HAP-1 (cell line): ENCODE results near the gene RALB.
A peak's percentile ranks its signal among the peaks of the same experiment; 100 is the strongest.

Experiments
- DNase-seq, 2 experiments: peaks; one replicate each; pipeline ENCODE4 v3.0.0-alpha.2; 2016 to 2020; ENCODE audit warnings: low spot score in 2 of 2
- H3K27me3 ChIP-seq: fragments of 250-450 bp; sonication (Bioruptor Pico); 2 replicates; pipeline ENCODE4 v1.5.1; 2020; ENCODE audit warnings: low read depth, mild to moderate bottlenecking, moderate library complexity
- H3K36me3 ChIP-seq: fragments of 250-450 bp; sonication (Bioruptor Pico); replicated peaks from 2 replicates; pipeline ENCODE4 v1.5.1; 2020; ENCODE audit warnings: mild to moderate bottlenecking
- H3K4me1 ChIP-seq: fragments of 250-450 bp; sonication (Bioruptor Pico); 2 replicates; pipeline ENCODE4 v1.5.1; 2020; ENCODE audit warnings: mild to moderate bottlenecking
- H3K4me3 ChIP-seq: fragments of 250-450 bp; sonication (Bioruptor Pico); 2 replicates; pipeline ENCODE4 v1.5.1; 2020; ENCODE audit warnings: mild to moderate bottlenecking, moderate library complexity
- H3K9me3 ChIP-seq: fragments of 250-450 bp; sonication (Bioruptor Pico); 2 replicates; pipeline ENCODE4 v1.5.1; 2020; ENCODE audit warnings: mild to moderate bottlenecking, moderate library complexity
- in situ Hi-C: fragments of 300-500 bp; cut with MboI; formaldehyde crosslinking; loops from 3 replicates; pipeline ENCODE4 v1.14.3; 2020; ENCODE audit warnings: low sequenced_read_pairs, inconsistent platforms, mixed read lengths

The RALB gene

GRCh38 chr2:120220756-120221155, 31.9 kb upstream of the RALB start:
- Histone ChIP-seq H3K27me3 (no peaks in the 10 kb centered on the region), H3K4me3 (no peak overlapping the region), H3K4me1 (peaks cover 10% of the 10 kb centered on the region), H3K36me3 (peaks cover 4% of the 10 kb centered on the region), H3K9me3 (0 out of 2 replicates have a peak, but pooled peaks cover 9% of the 10 kb centered on the region)
- DNase-seq, result no peak
- in situ Hi-C loops, result no loop called here

DNA sequence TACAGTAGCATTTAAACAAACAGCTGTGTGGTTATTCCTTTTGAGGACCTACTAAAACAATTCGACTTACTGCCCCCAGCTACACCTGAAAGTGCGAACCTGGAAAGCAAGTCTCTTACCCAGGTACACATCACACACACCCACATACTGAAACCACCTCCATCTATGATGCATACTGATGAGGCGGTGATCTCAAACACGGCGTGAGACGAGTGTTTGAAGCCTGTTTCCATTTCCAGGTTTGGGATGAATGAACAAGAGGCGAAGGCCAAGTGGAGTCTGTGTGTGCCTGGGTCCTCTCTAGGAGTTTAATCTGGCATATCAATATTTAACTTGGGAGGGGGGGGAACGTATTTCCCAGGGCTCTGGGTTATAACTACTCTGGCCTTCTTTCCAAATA, 31.0 kb upstream of the RALB start:
- H3K36me3 ChIP-seq, result peaks cover 4% of the 10 kb centered on the region
- in situ Hi-C loops, result no loop called here
- H3K9me3 ChIP-seq, result 0 out of 2 replicates have a peak, but pooled peaks cover 9% of the 10 kb centered on the region
- H3K4me3 ChIP-seq, result no peak overlapping the region
- H3K4me1 ChIP-seq, result peaks cover 10% of the 10 kb centered on the region
- H3K27me3 ChIP-seq, result no peaks in the 10 kb centered on the region
- no peak for DNase-seq

- Histone ChIP-seq H3K4me1 (peaks cover 10% of the 10 kb centered on the region), H3K27me3 (no peaks in the 10 kb centered on the region), H3K4me3 (no peak overlapping the region), H3K9me3 (0 out of 2 replicates have a peak, but pooled peaks cover 9% of the 10 kb centered on the region), H3K36me3 (peaks cover 4% of the 10 kb centered on the region)
- no peak for DNase-seq
- in situ Hi-C loops, result no loop called here
Observed at GRCh38 chr2:120222186-120223033, 30.2 kb upstream of the RALB start.

DNA sequence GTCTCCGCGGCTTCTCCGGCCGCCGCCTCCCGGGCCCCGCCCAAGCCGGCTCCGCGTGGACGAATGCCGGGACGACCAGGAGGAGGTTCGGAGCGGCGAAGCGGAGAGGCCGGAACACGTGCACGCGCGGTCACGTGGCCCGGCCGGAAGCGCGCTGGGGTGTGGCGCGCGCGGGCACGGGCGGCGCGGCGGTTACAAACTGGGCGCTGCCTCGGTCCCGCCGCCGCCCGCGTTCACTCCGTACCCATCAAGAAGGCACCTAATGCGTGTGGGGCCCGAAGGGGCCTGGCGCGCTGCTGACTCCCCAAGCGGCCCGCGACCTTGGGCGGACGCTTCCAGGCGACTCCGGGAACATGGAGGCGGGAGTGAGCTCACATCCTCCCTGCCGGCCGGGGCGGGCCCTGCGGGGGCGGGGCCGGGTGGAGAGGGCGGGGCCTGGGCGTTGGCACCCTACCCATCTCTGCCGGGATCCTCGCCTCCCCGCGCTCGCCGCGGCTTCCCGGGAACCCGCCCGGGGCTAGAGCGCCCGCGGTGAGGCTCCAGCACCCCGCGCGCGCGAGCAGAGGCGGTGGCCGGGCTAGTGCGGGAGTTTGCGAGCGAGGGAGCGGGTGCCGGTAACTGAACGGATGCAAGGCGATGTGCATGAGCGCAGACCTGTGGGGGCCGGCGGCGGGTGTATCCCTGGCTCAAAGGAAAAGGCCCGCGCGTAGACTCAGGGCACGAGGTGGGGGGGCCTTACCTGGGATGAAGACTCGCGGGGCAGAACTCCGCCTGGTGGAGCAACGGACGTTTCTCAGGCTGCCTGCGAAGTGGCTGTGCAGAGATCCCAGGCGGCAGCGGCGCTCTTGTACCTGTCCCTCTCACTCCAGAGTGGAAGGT, 29.4 kb upstream of the RALB start, which contains the start of gene TMEM185B:
TSS of gene TMEM185B (minus strand) at position 367 of the 879 bp plus-strand sequence. CDS start 424 bp downstream, outside the sequence.
- peak within 1 kb of the TSS; percentile 40 for H3K4me3 ChIP-seq
- DNase-seq, result peak; percentile 72 to 93
- H3K36me3 ChIP-seq, result peaks cover 4% of the 10 kb centered on the region
- H3K9me3 ChIP-seq, result 0 out of 2 replicates have a peak, but pooled peaks cover 9% of the 10 kb centered on the region
- H3K4me1 ChIP-seq, result peaks cover 10% of the 10 kb centered on the region
- in situ Hi-C loops, result no loop called here
- H3K27me3 ChIP-seq, result no peaks in the 10 kb centered on the region

DNA sequence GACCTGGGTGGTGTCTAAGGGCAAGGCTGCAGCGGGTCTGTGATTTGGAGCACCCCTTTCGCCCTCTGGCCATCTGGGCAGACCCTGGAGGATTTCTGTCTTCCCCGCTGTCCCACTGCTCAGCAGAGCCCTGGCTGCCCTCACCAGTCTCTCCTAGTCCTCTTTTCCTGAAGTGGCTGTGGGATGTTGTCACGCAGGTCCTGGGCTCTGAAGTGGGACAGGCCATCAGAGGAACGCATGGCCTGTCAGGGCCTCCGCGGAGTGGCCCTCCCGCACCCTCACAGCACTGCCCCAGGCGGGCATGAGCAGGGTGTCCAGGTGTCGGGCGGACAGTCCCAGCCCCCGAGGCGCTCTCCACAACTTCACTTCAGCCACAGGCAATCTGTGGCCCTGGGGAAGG, 28.4 kb upstream of the RALB start:
- 0 out of 2 replicates have a peak, but pooled peaks cover 9% of the 10 kb centered on the region for H3K9me3 ChIP-seq
- no peak overlapping the region for H3K4me3 ChIP-seq
- in situ Hi-C loops, result no loop called here
- H3K36me3 ChIP-seq, result peaks cover 4% of the 10 kb centered on the region
- H3K4me1 ChIP-seq, result peaks cover 10% of the 10 kb centered on the region
- no peaks in the 10 kb centered on the region for H3K27me3 ChIP-seq
- DNase-seq, result no peak

- in situ Hi-C loops, result no loop called here
- H3K4me1 ChIP-seq, result peaks cover 10% of the 10 kb centered on the region
Observed at GRCh38 chr2:120224735-120225548, 27.7 kb upstream of the RALB start.

DNA sequence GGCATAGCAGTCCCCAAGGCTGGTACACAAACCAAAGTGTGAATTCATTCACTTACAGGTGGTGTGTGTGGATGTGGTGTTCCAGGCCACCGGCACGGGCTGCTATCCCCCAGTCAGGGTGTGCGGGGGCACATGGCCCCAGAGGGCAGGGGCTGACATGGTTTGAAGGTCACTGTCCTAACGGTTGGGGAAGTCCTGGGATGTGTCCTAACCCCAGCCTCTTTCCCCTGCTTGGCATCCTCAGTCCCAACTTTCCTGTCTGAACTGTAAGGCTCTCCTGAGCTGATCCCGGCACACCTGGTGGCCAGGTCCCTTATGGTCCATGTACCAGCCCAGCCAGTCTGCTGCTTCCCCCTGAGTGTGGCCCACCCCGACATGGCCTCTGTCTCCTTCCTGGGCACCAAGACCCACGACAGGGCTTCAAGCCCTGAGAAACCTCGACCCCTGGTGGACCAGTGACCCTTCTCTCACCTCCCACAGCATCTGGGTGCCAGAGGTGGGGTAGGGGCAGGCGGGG, 27.0 kb upstream of the RALB start:
- no peak for DNase-seq
- no peak overlapping the region for H3K4me3 ChIP-seq
- H3K9me3 ChIP-seq, result 0 out of 2 replicates have a peak, but pooled peaks cover 9% of the 10 kb centered on the region
- in situ Hi-C loops, result no loop called here
- H3K4me1 ChIP-seq, result peaks cover 10% of the 10 kb centered on the region
- peaks cover 4% of the 10 kb centered on the region for H3K36me3 ChIP-seq
- H3K27me3 ChIP-seq, result no peaks in the 10 kb centered on the region

More at GRCh38 chr2:120224735-120225548, 27.7 kb upstream of the RALB start:
- no peak for DNase-seq
- Histone ChIP-seq H3K36me3 (peaks cover 4% of the 10 kb centered on the region), H3K9me3 (0 out of 2 replicates have a peak, but pooled peaks cover 9% of the 10 kb centered on the region), H3K4me3 (no peak overlapping the region), H3K27me3 (no peaks in the 10 kb centered on the region)

DNA sequence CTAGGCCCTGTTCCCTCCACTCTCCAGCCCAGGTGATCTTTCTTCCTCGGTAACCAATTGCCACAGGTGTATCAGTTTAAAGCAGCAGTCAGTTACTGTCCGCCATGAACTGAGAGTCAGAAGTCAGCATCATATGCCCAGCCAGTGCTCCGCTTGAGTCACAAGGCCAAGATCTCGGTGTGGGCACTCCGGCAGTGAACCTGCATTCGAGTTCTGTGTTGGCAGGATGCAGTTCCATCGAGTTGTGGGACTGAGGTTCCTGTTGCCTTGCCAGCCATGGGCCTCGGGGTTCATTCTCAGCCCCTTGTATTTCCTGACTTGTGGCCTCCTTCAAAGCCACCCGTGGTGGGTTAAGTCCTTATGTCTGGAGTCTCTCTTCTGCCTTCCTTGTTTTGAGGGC, 26.3 kb upstream of the RALB start:
- peaks cover 10% of the 10 kb centered on the region for H3K4me1 ChIP-seq

GRCh38 chr2:120227111-120227991, 25.3 kb upstream of the RALB start:
- H3K4me3 ChIP-seq, result no peak overlapping the region
- in situ Hi-C loops, result no loop called here
- H3K4me1 ChIP-seq, result peaks cover 10% of the 10 kb centered on the region
- no peaks in the 10 kb centered on the region for H3K27me3 ChIP-seq
- DNase-seq, result no peak
- 0 out of 2 replicates have a peak, but pooled peaks cover 3% of the 10 kb centered on the region for H3K9me3 ChIP-seq
- H3K36me3 ChIP-seq, result peaks cover 3% of the 10 kb centered on the region

More for the DNA sequence above, 26.3 kb upstream of the RALB start:
- peaks cover 4% of the 10 kb centered on the region for H3K36me3 ChIP-seq
- DNase-seq, result no peak
- in situ Hi-C loops, result no loop called here
- H3K4me3 ChIP-seq, result no peak overlapping the region
- no peaks in the 10 kb centered on the region for H3K27me3 ChIP-seq
- H3K9me3 ChIP-seq, result 0 out of 2 replicates have a peak, but pooled peaks cover 9% of the 10 kb centered on the region

DNA sequence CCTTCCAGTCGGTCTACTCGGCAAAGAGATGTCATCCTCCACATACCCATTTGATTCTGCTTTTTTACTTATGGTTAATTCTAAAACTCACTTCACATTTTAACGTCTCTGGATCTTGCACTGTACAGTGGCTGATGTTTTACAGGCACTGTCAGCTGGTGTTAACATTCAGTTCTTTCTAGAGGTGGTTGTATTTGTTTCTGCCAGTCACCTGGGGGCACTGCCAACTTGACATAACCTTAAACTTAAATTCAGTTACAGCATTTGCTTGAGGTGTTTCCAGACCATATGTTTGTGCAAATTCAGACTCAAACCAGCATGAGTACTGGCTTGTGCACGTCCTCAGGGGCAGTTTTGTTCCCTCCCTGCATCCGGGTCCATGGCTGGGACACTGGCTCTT, 24.1 kb upstream of the RALB start:
- no peaks in the 10 kb centered on the region for H3K27me3 ChIP-seq
- in situ Hi-C loops, result no loop called here
- H3K4me3 ChIP-seq, result no peak overlapping the region
- H3K4me1 ChIP-seq, result peaks cover 4% of the 10 kb centered on the region
- DNase-seq, result no peak
- H3K9me3 ChIP-seq, result no peaks in the 10 kb centered on the region
- H3K36me3 ChIP-seq, result no peaks in the 10 kb centered on the region

DNA sequence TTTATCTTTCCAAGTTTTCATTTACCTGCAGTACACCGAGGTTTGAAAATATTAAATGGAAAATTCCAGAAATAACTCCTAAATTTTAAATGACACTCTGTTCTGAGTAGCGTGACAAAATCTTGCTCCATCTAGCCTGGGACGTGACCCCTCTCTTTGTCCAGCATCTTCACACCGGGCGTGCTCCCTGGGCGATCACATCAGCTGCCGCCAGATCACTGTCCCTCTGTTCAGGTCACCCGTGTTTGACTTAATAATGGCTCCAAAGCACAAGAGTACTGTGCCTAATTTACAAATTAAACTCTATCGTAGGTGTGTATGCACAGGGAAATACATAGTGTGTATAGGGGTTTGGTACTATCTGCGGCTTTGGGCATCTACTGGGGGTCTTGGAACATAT, 23.3 kb upstream of the RALB start:
- H3K9me3 ChIP-seq, result no peaks in the 10 kb centered on the region
- no peak for DNase-seq
- H3K27me3 ChIP-seq, result no peaks in the 10 kb centered on the region
- in situ Hi-C loops, result no loop called here
- H3K4me3 ChIP-seq, result no peak overlapping the region
- H3K4me1 ChIP-seq, result no peaks in the 10 kb centered on the region
- H3K36me3 ChIP-seq, result no peaks in the 10 kb centered on the region
